HEK293T (cell line): Measurements from ENCODE around the gene PLPPR1.

Experiments
- CTCF ChIA-PET: fragments of 350-600 bp; formaldehyde crosslinking; extraction: SDS; loops from one replicate; lab custom pipeline; 2021; ENCODE audit warnings: antibody characterized with exemption, inconsistent platforms; lab: Yijun Ruan, JAX
- POLR2A ChIA-PET: fragments of 350-600 bp; formaldehyde crosslinking; extraction: SDS; loops from one replicate; lab custom pipeline; 2020; ENCODE audit warnings: antibody characterized with exemption, inconsistent platforms; lab: Yijun Ruan, JAX
- DNase-seq: peaks from one replicate; pipeline ENCODE4 v3.0.0; 2012; ENCODE audit warnings: mixed read lengths; ENCODE audit errors: extremely low spot score
- ARNT ChIP-seq: fragments of 450-650 bp; IDR thresholded peaks from 2 replicates; pipeline ENCODE4 v1.6.1; 2017; ENCODE audit warnings: mild to moderate bottlenecking
- BHLHE40 ChIP-seq: fragments of 450-650 bp; IDR thresholded peaks from 2 replicates; pipeline ENCODE4 v1.6.1; 2016; ENCODE audit warnings: mild to moderate bottlenecking, moderate library complexity, borderline replicate concordance
- CTBP1 ChIP-seq: fragments of 450-650 bp; IDR thresholded peaks from 2 replicates; pipeline ENCODE4 v1.6.1; 2016; ENCODE audit warnings: borderline replicate concordance
- ELF4 ChIP-seq: fragments of 450-650 bp; IDR thresholded peaks from 2 replicates; pipeline ENCODE4 v1.6.1; 2017; ENCODE audit warnings: antibody characterized with exemption
- FOXA1 ChIP-seq: fragments of 450-650 bp; IDR thresholded peaks from 2 replicates; pipeline ENCODE4 v1.6.1; 2016; ENCODE audit warnings: mild to moderate bottlenecking
- FOXK2 ChIP-seq: fragments of 450-650 bp; IDR thresholded peaks from 2 replicates; pipeline ENCODE4 v1.6.1; 2016; ENCODE audit warnings: mild to moderate bottlenecking
- FOXM1 ChIP-seq: fragments of 450-650 bp; IDR thresholded peaks from 2 replicates; pipeline ENCODE4 v1.6.1; 2017; ENCODE audit warnings: mild to moderate bottlenecking, borderline replicate concordance
- HDGF ChIP-seq: fragments of 450-650 bp; IDR thresholded peaks from 2 replicates; pipeline ENCODE4 v1.6.1; 2017; ENCODE audit warnings: antibody characterized with exemption, borderline replicate concordance
- L3MBTL2 ChIP-seq: fragments of 450-650 bp; conservative IDR thresholded peaks from 2 replicates; pipeline ENCODE4 v1.6.1; 2016; ENCODE audit warnings: mild to moderate bottlenecking
- LEF1 ChIP-seq: fragments of 450-650 bp; IDR thresholded peaks from 2 replicates; pipeline ENCODE4 v1.6.1; 2017; ENCODE audit warnings: mild to moderate bottlenecking, borderline replicate concordance
- NFRKB ChIP-seq: fragments of 450-650 bp; IDR thresholded peaks from 2 replicates; pipeline ENCODE4 v1.6.1; 2016; ENCODE audit warnings: mild to moderate bottlenecking, moderate library complexity
- SP1 ChIP-seq: fragments of 450-650 bp; IDR thresholded peaks from 2 replicates; pipeline ENCODE4 v1.6.1; 2017
- SUZ12 ChIP-seq: fragments of 450-650 bp; IDR thresholded peaks from 2 replicates; pipeline ENCODE4 v1.6.1; 2016; ENCODE audit warnings: mild to moderate bottlenecking
- TARDBP ChIP-seq: fragments of 450-650 bp; IDR thresholded peaks from 2 replicates; pipeline ENCODE4 v1.6.1; 2016
- ZNF384 ChIP-seq: fragments of 450-650 bp; IDR thresholded peaks from 2 replicates; pipeline ENCODE4 v1.6.1; 2016
- TF ChIP-seq, protein P1 (sequence below): fragments of 450-650 bp; IDR thresholded peaks from 2 replicates; pipeline ENCODE4 v1.6.1; 2016

Gene PLPPR1

DNA sequence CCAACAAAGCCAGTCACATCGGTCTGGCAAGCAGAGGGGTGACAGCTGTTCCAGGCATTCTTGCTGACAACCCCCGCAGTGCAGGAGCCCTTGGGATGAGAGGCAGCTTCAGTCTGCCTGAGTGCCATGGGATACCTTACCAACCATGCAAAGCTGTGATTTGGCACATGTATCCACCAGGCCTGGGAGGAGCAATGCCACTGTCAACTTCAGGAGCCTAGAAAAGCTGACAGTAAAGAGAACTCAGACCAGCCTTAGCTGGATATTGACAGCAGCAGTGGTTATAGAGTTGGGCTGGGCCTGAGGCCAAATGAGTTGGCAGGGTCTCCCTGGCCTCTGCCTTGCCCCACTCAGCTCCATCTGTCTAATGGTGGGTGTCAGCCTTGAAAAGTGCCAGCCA is 10.1 kb upstream of the PLPPR1 start:
- ChIA-PET POLR2A (no interaction called here), CTCF (no interaction called here)
- DNase-seq, result no peak
- TF ChIP-seq L3MBTL2 (no peak), FOXA1 (no peak), ARNT (no peak), FOXM1 (no peak), HDGF (no peak), FOXK2 (no peak), TARDBP (no peak), LEF1 (no peak), SUZ12 (no peak), NFRKB (no peak), BHLHE40 (no peak), ZNF384 (no peak)
- TF ChIP-seq, protein P1, sequence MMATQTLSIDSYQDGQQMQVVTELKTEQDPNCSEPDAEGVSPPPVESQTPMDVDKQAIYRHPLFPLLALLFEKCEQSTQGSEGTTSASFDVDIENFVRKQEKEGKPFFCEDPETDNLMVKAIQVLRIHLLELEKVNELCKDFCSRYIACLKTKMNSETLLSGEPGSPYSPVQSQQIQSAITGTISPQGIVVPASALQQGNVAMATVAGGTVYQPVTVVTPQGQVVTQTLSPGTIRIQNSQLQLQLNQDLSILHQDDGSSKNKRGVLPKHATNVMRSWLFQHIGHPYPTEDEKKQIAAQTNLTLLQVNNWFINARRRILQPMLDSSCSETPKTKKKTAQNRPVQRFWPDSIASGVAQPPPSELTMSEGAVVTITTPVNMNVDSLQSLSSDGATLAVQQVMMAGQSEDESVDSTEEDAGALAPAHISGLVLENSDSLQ, result no peak

- ChIA-PET CTCF (no interaction called here), POLR2A (no interaction called here)
These were observed 5.8 kb upstream of the PLPPR1 start for GRCh38 chr9:101022704-101023103.

GRCh38 chr9:101025940-101026339 is 2.6 kb upstream of the PLPPR1 start:
- POLR2A ChIA-PET, result no interaction called here
- CTCF ChIA-PET, result no interaction called here
- TF ChIP-seq ARNT (no peak), BHLHE40 (no peak), FOXK2 (no peak)
- DNase-seq, result no peak

More at GRCh38 chr9:101022704-101023103, 5.8 kb upstream of the PLPPR1 start:
- DNase-seq, result no peak
- no peak for TF ChIP-seq SUZ12
- no peak for TF ChIP-seq ELF4
- no peak for TF ChIP-seq FOXA1
- TF ChIP-seq CTBP1, result no peak
- TF ChIP-seq ZNF384, result no peak
- TF ChIP-seq SP1, result no peak
- no peak for TF ChIP-seq HDGF
- TF ChIP-seq BHLHE40, result no peak

DNA sequence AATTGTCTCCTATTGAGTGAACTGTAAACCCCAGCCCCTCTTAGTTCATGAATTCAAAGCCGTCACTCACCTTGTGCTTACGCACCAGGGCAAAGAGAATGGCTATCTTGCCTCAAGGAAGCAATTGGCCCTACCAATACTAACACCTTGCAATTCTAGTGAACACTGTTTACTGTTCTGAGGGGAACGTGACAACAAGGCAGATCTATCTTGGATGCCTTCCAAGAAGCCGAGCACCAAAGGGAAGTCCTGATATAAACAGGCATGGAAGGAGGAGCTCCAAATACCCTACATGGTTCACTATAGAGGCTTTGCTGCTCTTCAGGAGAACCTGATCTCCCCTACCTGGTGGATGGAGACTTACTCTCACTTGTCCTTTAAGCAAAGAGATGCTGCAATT is 1.7 kb upstream of the PLPPR1 start:
- no peak for DNase-seq
- CTCF ChIA-PET, result no interaction called here
- POLR2A ChIA-PET, result no interaction called here
- TF ChIP-seq FOXM1, result no peak

- ChIA-PET CTCF (no interaction called here), POLR2A (no interaction called here)
- DNase-seq, result no peak
- TF ChIP-seq SUZ12 (no peak), ELF4 (no peak), ARNT (no peak), FOXA1 (no peak), LEF1 (no peak), FOXK2 (no peak), SP1 (no peak), L3MBTL2 (no peak), HDGF (no peak), BHLHE40 (no peak), FOXM1 (no peak), ZNF384 (no peak), CTBP1 (no peak), NFRKB (no peak)
- TF ChIP-seq, protein P1, result no peak
These were observed 1.3 kb upstream of the PLPPR1 start for GRCh38 chr9:101027236-101027635.

- TF ChIP-seq NFRKB (no peak), SP1 (no peak), CTBP1 (no peak), FOXA1 (no peak), FOXK2 (no peak), ZNF384 (no peak), TARDBP (no peak), LEF1 (no peak), SUZ12 (no peak), FOXM1 (no peak), HDGF (no peak), L3MBTL2 (no peak), ELF4 (no peak), BHLHE40 (no peak), ARNT (no peak)
- CTCF ChIA-PET, result no interaction called here
- DNase-seq, result no peak
- POLR2A ChIA-PET, result no interaction called here
These were observed 688 bp upstream of the PLPPR1 start for GRCh38 chr9:101027733-101028345.

- TF ChIP-seq SP1 (no peak), FOXA1 (no peak), NFRKB (no peak), FOXM1 (no peak), L3MBTL2 (no peak), LEF1 (no peak), TARDBP (no peak), BHLHE40 (no peak), ELF4 (no peak), ARNT (no peak), HDGF (no peak), CTBP1 (no peak), FOXK2 (no peak), SUZ12 (no peak)
- TF ChIP-seq, protein P1, result no peak
- CTCF ChIA-PET, result no interaction called here
- DNase-seq, result no peak
- POLR2A ChIA-PET, result no interaction called here
These were observed 973 bp downstream of the PLPPR1 start for GRCh38 chr9:101029315-101030085.
